Left lung (tissue), 10 donors: ENCODE data around the gene SMARCD2. TPM values are rescaled to one million over a fixed set of nuclear protein-coding genes. Genes with fewer than 3 reads are reported as not detected.

ENCODE experiments used
- ATAC-seq: fragments of 200-7000 bp; cut with Tn5 transposase; one replicate; pipeline ENCODE4 v1.9.1; 2020; ENCODE audit warnings: moderate library complexity
- DNase-seq, 4 donors: peaks; one replicate each; pipeline ENCODE4 v3.0.0-alpha.2; 2013 to 2020
- H3K27ac ChIP-seq, 2 donors: fragments of 200-600 bp; sonication (generic) in 1 of 2; one replicate each; pipeline versions ENCODE4 v1.5.0 to v1.8.0; 2020 to 2021
- H3K27me3 ChIP-seq, 2 donors: fragments of 200-600 bp; sonication (generic) in 1 of 2; one replicate each; pipeline versions ENCODE4 v1.5.0 to v1.8.0; 2020 to 2021
- H3K36me3 ChIP-seq, 2 donors: fragments of 200-600 bp; sonication (generic) in 1 of 2; one replicate each; pipeline versions ENCODE4 v1.5.0 to v1.8.0; 2020 to 2021
- H3K4me1 ChIP-seq, 2 donors: fragments of 200-600 bp; one replicate each; pipeline ENCODE4 v1.8.0; 2021
- H3K4me3 ChIP-seq, 2 donors: fragments of 200-600 bp; sonication (generic) in 1 of 2; one replicate each; pipeline versions ENCODE4 v1.5.0 to v1.8.0; 2020 to 2021; ENCODE audit warnings: mild to moderate bottlenecking in 1 of 2
- H3K9me3 ChIP-seq, 2 donors: fragments of 200-600 bp; sonication (generic) in 1 of 2; one replicate each; pipeline versions ENCODE4 v1.5.0 to v1.8.0; 2020 to 2021
- CTCF ChIP-seq, 2 donors: fragments of 200-600 bp; sonication (generic) in 1 of 2; IDR thresholded peaks; one replicate each; pipeline versions ENCODE4 v1.5.0 to v1.8.0; 2021; ENCODE audit warnings: antibody characterized with exemption in 2 of 2
- intact Hi-C, 2 donors: fragments of 100-400 bp; cut with DNase I; formaldehyde crosslinking; loops; one replicate each; pipeline versions ENCODE4 v1.11.2 to v1.14.2; 2022
- polyA plus RNA-seq, 6 donors: library from polyadenylated mRNA; unstranded; fragments of 120-200 nt; gene quantifications; one replicate each; pipeline ENCODE4 v1.2.1, GENCODE V29; 2013; ENCODE audit not compliant: insufficient read length in 6 of 6
- total RNA-seq, 2 donors: library from RNA; stranded (reverse); fragmentation: NEBNext Ultra II Directional; extraction: Animal tissue kit (Norgen Biotek cat#: 25700); gene quantifications; one replicate each; pipeline ENCODE4 v1.2.1, GENCODE V29; 2021
- donor health status: DM: no; HTN: yes; CAD: no.
- donor health status: DM: no; HTN: no; CAD: no.

Gene SMARCD2
- total and polyA plus RNA-seq, 8 donors, result 59.2 to 147 (median 125) TPM

- peaks cover 11 to 38% of the 10 kb centered on the region in 2 donors for H3K4me1 ChIP-seq
- no peak for DNase-seq
- no peak overlapping the region for H3K27ac ChIP-seq
- TF ChIP-seq CTCF (IDR thresholded peaks at IDR 0.05), result no peak
- H3K9me3 ChIP-seq, result no peaks in the 10 kb centered on the region
- H3K27me3 ChIP-seq, result no peaks in the 10 kb centered on the region
- no peak for ATAC-seq
- no peak overlapping the region for H3K4me3 ChIP-seq
- H3K36me3 ChIP-seq, result peaks cover 0 to 79% of the 10 kb centered on the region in 2 donors
- intact Hi-C loops, result no loop called here
Observed at GRCh38 chr17:63831505-63831904, 11.0 kb downstream of the SMARCD2 start.

GRCh38 chr17:63830904-63831491 is 11.5 kb downstream of the SMARCD2 start:
- intact Hi-C loops, result no loop called here

GRCh38 chr17:63830278-63830677 is 12.2 kb downstream of the SMARCD2 start:
- H3K27me3 ChIP-seq, result no peaks in the 10 kb centered on the region
- ATAC-seq (no peak), DNase-seq (no peak)
- H3K9me3 ChIP-seq, result no peaks in the 10 kb centered on the region
- H3K4me3 ChIP-seq, result no peak overlapping the region
- intact Hi-C loops, result no loop called here
- H3K36me3 ChIP-seq, result peaks cover 0 to 73% of the 10 kb centered on the region in 2 donors
- TF ChIP-seq CTCF (IDR thresholded peaks at IDR 0.05), result no peak
- no peak overlapping the region for H3K27ac ChIP-seq
- peaks cover 20 to 48% of the 10 kb centered on the region in 2 donors for H3K4me1 ChIP-seq

More at GRCh38 chr17:63830904-63831491, 11.5 kb downstream of the SMARCD2 start:
- no peak for TF ChIP-seq CTCF (IDR thresholded peaks at IDR 0.05)
- Histone ChIP-seq H3K4me3 (no peak overlapping the region), H3K27me3 (no peaks in the 10 kb centered on the region), H3K36me3 (peaks cover 0 to 74% of the 10 kb centered on the region in 2 donors), H3K9me3 (no peaks in the 10 kb centered on the region), H3K27ac (no peak overlapping the region), H3K4me1 (peaks cover 15 to 43% of the 10 kb centered on the region in 2 donors)
- no peak for DNase-seq
- no peak for ATAC-seq

DNA sequence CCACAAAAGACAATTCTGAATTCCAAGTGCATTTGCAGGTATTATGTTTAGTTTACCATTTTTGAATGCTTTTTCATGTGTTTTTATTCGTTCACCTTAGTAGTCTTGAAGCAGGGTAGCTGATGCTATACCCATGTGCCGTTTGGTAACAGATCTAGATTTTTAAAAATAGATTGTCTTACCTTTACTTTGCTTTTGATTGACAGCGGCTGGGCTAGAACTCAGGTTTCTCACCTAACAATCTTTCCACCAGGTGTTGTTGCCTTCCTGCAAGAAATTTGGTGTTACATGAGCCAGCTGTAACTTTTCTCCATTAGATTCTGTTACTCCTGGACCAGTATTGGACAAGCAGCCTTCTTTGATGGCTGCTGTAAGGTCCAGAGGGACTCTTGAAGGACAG is 13.5 kb downstream of the SMARCD2 start:
- H3K4me3 ChIP-seq, result peak overlapping the region in 1 of 2 donors; percentile 92
- intact Hi-C loops, result no loop called here

DNA sequence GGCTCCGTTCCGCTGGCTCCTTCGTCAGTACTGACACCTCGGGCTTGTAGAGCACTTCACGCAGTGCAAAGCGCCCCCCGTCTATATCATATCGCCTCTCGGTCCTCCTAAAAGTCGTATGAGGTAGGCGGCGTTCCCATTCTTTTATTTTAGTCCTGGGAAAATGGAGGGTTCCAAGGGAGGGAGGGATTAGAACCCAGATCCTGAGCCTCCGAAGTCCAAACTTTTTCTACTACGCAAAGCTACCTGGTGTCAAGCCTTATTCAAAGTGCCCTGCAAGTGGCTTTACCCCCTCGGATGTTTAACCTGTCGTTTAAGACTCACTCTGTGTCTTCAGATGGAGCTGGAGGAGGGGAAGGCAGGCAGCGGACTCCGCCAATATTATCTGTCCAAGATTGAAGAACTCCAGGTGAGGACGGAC is 14.7 kb downstream of the SMARCD2 start:
- DNase-seq, result no peak
- ATAC-seq, result no peak
- H3K36me3 ChIP-seq, result peaks cover 0 to 73% of the 10 kb centered on the region in 2 donors
- intact Hi-C loops, result no loop called here
- no peaks in the 10 kb centered on the region for H3K9me3 ChIP-seq
- no peaks in the 10 kb centered on the region for H3K27me3 ChIP-seq
- H3K27ac ChIP-seq, result peak overlapping the region; percentile 93 to 95
- TF ChIP-seq CTCF (IDR thresholded peaks at IDR 0.05), result no peak
- peaks cover 20 to 46% of the 10 kb centered on the region in 2 donors for H3K4me1 ChIP-seq
- peak overlapping the region; percentile 89 to 92 for H3K4me3 ChIP-seq

More for the DNA sequence above, 13.5 kb downstream of the SMARCD2 start:
- peaks cover 20 to 46% of the 10 kb centered on the region in 2 donors for H3K4me1 ChIP-seq
- DNase-seq, result no peak
- no peaks in the 10 kb centered on the region for H3K9me3 ChIP-seq
- no peak for ATAC-seq
- TF ChIP-seq CTCF (IDR thresholded peaks at IDR 0.05), result no peak
- no peaks in the 10 kb centered on the region for H3K27me3 ChIP-seq
- no peak overlapping the region for H3K27ac ChIP-seq
- H3K36me3 ChIP-seq, result peaks cover 0 to 73% of the 10 kb centered on the region in 2 donors
